ENCODE data around the gene ITPR1.

Gene ITPR1

GRCh38 chr3:4814305-4814903 is 321.3 kb downstream of the ITPR1 start:
- no peak for DNase-seq (ENCODE audit: low read depth)

- no peak for DNase-seq (ENCODE audit: low read depth)
Measured at GRCh38 chr3:4814904-4815574, 321.9 kb downstream of the ITPR1 start.

- DNase-seq (ENCODE audit: low read depth) = no peak
Measured at GRCh38 chr3:4816306-4816705, 323.2 kb downstream of the ITPR1 start.

- no peak for DNase-seq (ENCODE audit: low read depth)
Measured at GRCh38 chr3:4816718-4817117, 323.6 kb downstream of the ITPR1 start.

GRCh38 chr3:4817128-4817527 is 324.0 kb downstream of the ITPR1 start:
- no peak for DNase-seq (ENCODE audit: low read depth)

GRCh38 chr3:4818164-4818563 is 325.0 kb downstream of the ITPR1 start:
- no peak for DNase-seq (ENCODE audit: low read depth)

GRCh38 chr3:4818986-4819693 is 326.0 kb downstream of the ITPR1 start:
- no peak for DNase-seq (ENCODE audit: low read depth)

GRCh38 chr3:4819746-4820145 is 326.6 kb downstream of the ITPR1 start:
- DNase-seq (ENCODE audit: low read depth) = no peak

GRCh38 chr3:4820296-4821121 is 327.4 kb downstream of the ITPR1 start:
- DNase-seq (ENCODE audit: low read depth) = peak; percentile 22

- no peak for DNase-seq (ENCODE audit: low read depth)
Measured at GRCh38 chr3:4821338-4821737, 328.2 kb downstream of the ITPR1 start.

- DNase-seq (ENCODE audit: low read depth) = peak; percentile 68
Measured at GRCh38 chr3:4821975-4822374, 328.8 kb downstream of the ITPR1 start.

- DNase-seq (ENCODE audit: low read depth) = no peak
Measured at GRCh38 chr3:4822568-4822967, 329.4 kb downstream of the ITPR1 start.

- DNase-seq (ENCODE audit: low read depth) = no peak
Measured at GRCh38 chr3:4823385-4823784, 330.2 kb downstream of the ITPR1 start.

- DNase-seq (ENCODE audit: low read depth) = no peak
Measured at GRCh38 chr3:4823986-4824925, 331.1 kb downstream of the ITPR1 start.

- DNase-seq (ENCODE audit: low read depth) = no peak
Measured at GRCh38 chr3:4824926-4825325, 331.8 kb downstream of the ITPR1 start.

GRCh38 chr3:4825436-4826236 is 332.5 kb downstream of the ITPR1 start:
- DNase-seq (ENCODE audit: low read depth) = no peak

GRCh38 chr3:4826237-4827100 is 333.3 kb downstream of the ITPR1 start:
- DNase-seq (ENCODE audit: low read depth) = no peak

- no peak for DNase-seq (ENCODE audit: low read depth)
Measured at GRCh38 chr3:4827767-4828166, 334.6 kb downstream of the ITPR1 start.

- DNase-seq (ENCODE audit: low read depth) = no peak
Measured at GRCh38 chr3:4828279-4829030, 335.3 kb downstream of the ITPR1 start.

All from stimulated activated CD8-positive, alpha-beta memory T cell treated with anti-CD3 and anti-CD28 coated beads, Interleukin-12 subunit alpha, Interleukin-12 subunit beta, amount 100 ng/mL, for 4 hours (primary cell).